ENCODE results near the gene CFHR4. TPM values are rescaled to one million over a fixed set of nuclear protein-coding genes. Genes with fewer than 3 reads are reported as not detected.

Gene CFHR4
- 0.69 TPM for total RNA-seq

DNA sequence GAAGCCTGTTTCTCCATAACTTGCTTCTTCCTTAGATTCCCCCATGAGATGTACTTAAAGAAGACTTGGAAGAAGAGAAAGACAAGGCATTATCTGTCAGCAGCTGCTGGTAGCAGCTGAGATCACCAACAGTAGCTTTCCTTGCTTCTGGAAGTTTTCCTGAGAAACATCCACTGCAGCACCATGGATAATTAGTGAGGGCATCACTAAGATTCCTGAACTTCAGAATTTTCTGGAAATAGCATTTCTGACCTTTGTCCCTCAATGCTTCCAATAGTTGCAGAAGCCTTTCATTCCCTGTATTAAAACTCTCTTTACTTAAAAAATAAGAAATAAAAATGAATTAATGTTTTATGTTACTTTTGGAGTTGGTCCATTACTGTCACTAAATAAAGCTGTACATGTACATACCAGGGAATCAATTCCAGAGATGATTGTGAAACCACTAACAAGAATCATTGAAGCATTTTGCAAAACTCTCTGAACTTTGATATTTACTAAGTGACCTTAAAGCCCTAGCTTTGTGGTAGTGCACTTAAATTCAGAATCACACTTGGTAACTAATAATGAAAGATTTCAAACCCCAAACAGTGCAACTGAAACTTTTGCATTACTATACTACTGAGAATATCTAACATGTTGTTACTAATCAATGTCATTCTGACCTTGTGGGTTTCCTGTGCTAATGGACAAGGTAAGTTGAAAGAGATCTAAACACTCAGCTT, at the start of gene CFHR4:
TSS of gene CFHR4 (plus strand) at position 538 of the 725 bp plus-strand sequence. CDS start at position 637, 99 bp downstream.

DNA sequence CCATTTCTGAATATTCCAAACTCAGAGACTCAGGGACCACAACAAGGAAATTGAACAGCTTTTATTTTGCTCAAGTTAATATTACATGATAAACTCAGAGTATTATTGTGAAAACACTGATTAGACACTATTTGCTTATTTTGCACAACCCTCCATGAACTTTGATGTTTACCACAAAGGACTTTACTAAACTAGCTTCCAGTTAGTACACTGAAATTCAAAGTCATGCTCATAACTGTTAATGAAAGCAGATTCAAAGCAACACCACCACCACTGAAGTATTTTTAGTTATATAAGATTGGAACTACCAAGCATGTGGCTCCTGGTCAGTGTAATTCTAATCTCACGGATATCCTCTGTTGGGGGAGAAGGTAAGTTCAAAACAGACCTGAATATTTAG, 55.7 kb downstream of the CFHR4 start, which contains the start of gene CFHR2:
TSS of gene CFHR2 (plus strand) at position 171 of the 400 bp plus-strand sequence. CDS start at position 314, 143 bp downstream.

Other genes starting within 250 kb of the CFHR4 start
- gene CFH, start 236.0 kb upstream of the CFHR4 start, total RNA-seq, result 12.2 TPM
- gene CFHR3, start 113.2 kb upstream of the CFHR4 start, total RNA-seq, result not detected
- gene CFHR1, start 68.3 kb upstream of the CFHR4 start, total RNA-seq, result 2.5 TPM
- not detected for gene CFHR2, start 55.7 kb downstream of the CFHR4 start, total RNA-seq
- gene CFHR5, start 89.5 kb downstream of the CFHR4 start, total RNA-seq, result not detected
- gene F13B, start 179.2 kb downstream of the CFHR4 start, total RNA-seq, result not detected